Measurements from ENCODE around the gene MYOM3. TPM values are rescaled to one million over a fixed set of nuclear protein-coding genes. Genes with fewer than 3 reads are reported as not detected.

Gene MYOM3
- total and polyA plus RNA-seq, 2 of the 13 experiments (the other 11 are each of a cell fraction or from before 2014, with no cell fraction given): 5.8 to 15.3 TPM

GRCh38 chr1:24100945-24101737 lies 10.8 kb downstream of the MYOM3 start:
- FAIRE-seq (no peak), ATAC-seq (peak; percentile 45), DNase-seq (ENCODE audit: low spot score) (peak; percentile 36)
- H3K9ac ChIP-seq (ENCODE audit: insufficient read depth, low read depth, low read length): no peak overlapping the region
- no peaks in the 10 kb centered on the region for H3K27me3 ChIP-seq (ENCODE audit: control insufficient read depth in 1 of 2, insufficient read depth in 2 of 2, low read length in 2 of 2)
- H4K20me1 ChIP-seq (ENCODE audit: insufficient read depth, low read length): no peaks in the 10 kb centered on the region
- in situ Hi-C loops (cut with HindIII; ENCODE audit: extremely low pct_ligation_motif_present, low pct_unique_long_range_greater_than_20kb): no loop called here
- no TSS peak for BruUV-seq (replicated peaks)
- no peak overlapping the region for H3K27ac ChIP-seq (ENCODE audit: extremely low read length, insufficient read depth, low read length)
- no peaks in the 10 kb centered on the region for H3K9me3 ChIP-seq (ENCODE audit: low read length)
- intact Hi-C loops (cut with micrococcal nuclease; ENCODE audit: unreplicated experiment): no loop called here
- CTCF ChIA-PET (ENCODE audit: low intra/inter-chr PET ratio, low total read pairs): no interaction called here
- no peak overlapping the region for H3K4me2 ChIP-seq (ENCODE audit: low read depth, low read length)
- H3K79me2 ChIP-seq (ENCODE audit: insufficient read depth, low read length): peaks cover 2% of the 10 kb centered on the region
- POLR2A ChIA-PET: no interaction called here
- no peak overlapping the region for H3K4me3 ChIP-seq (replicated peaks in 1 of 3; ENCODE audit: insufficient read depth in 1 of 3, low read depth in 2 of 3, low read length in 3 of 3)
- H3K36me3 ChIP-seq (replicated peaks in 1 of 2; ENCODE audit: control insufficient read depth in 1 of 2, insufficient read depth in 2 of 2, low read length in 2 of 2): peaks cover 0 to 8% of the 10 kb centered on the region in 2 experiments; a peak in 2 of 5 replicates
- 51% methylated on average over 13 of the region's 13 CpGs for WGBS (ENCODE audit: low lambda C conversion rate)
- H3K4me1 ChIP-seq (ENCODE audit: insufficient read depth, low read length): peaks cover 57% of the 10 kb centered on the region
- H2AFZ ChIP-seq (ENCODE audit: low read length): no peak overlapping the region
- TF ChIP-seq ZNF207 (IDR thresholded peaks at IDR 0.05; ENCODE audit: borderline replicate concordance) (no peak), ARID4A (CRISPR knock-in tag; IDR thresholded peaks at IDR 0.05; ENCODE audit: borderline replicate concordance) (peak; percentile 44; the same call in 1 of the 2 replicates), HNF1B (CRISPR knock-in tag; IDR thresholded peaks at IDR 0.05) (peak; percentile 48; the same call in 1 of the 2 replicates), ZFX (CRISPR knock-in tag; IDR thresholded peaks at IDR 0.05; ENCODE audit: low read depth) (peak; percentile 25; the same call in 1 of the 2 replicates), FOXP1 (IDR thresholded peaks at IDR 0.05) (no peak), FOXP1 (CRISPR knock-in tag; IDR thresholded peaks at IDR 0.05) (peak; percentile 31; the same call in 1 of the 2 replicates), ZNF879 (CRISPR knock-in tag; IDR thresholded peaks at IDR 0.05) (no peak), PAXIP1 (CRISPR knock-in tag; conservative IDR thresholded peaks at IDR 0.05) (peak; percentile 56), HOMEZ (CRISPR knock-in tag; IDR thresholded peaks at IDR 0.05; ENCODE audit: low read depth) (peak; percentile 43; the same call in 1 of the 2 replicates), ZNF775 (CRISPR knock-in tag; IDR thresholded peaks at IDR 0.05; ENCODE audit: borderline replicate concordance) (no peak), SPEN (CRISPR knock-in tag; IDR thresholded peaks at IDR 0.05; ENCODE audit: low read depth) (peak; percentile 63; the same call in 1 of the 2 replicates), SP5 (CRISPR knock-in tag; IDR thresholded peaks at IDR 0.05; ENCODE audit: borderline replicate concordance, low read depth) (peak; percentile 83), PPARG (CRISPR knock-in tag; conservative IDR thresholded peaks at IDR 0.05) (peak; percentile 71)

Data from HepG2 (cell line).